ENCODE results near the gene PIEZO1.

PIEZO1 gene

GRCh38 chr16:88770461-88771293 lies 14.3 kb downstream of the PIEZO1 start:
- no peak for FAIRE-seq
- no peak for DNase-seq (ENCODE audit: extremely low spot score, insufficient read length, low read depth)

GRCh38 chr16:88769617-88770460 lies 15.2 kb downstream of the PIEZO1 start:
- FAIRE-seq: peak; percentile 65
- DNase-seq (ENCODE audit: extremely low spot score, insufficient read length, low read depth): no peak

GRCh38 chr16:88768071-88768783 lies 16.8 kb downstream of the PIEZO1 start:
- no peak for FAIRE-seq

GRCh38 chr16:88767546-88768070 lies 17.4 kb downstream of the PIEZO1 start:
- FAIRE-seq (no peak), DNase-seq (ENCODE audit: extremely low spot score, insufficient read length, low read depth) (no peak)

More at GRCh38 chr16:88768071-88768783, 16.8 kb downstream of the PIEZO1 start:
- no peak for DNase-seq (ENCODE audit: extremely low spot score, insufficient read length, low read depth)

- no peak for DNase-seq (ENCODE audit: extremely low spot score, insufficient read length, low read depth)
- no peak for FAIRE-seq
Observed at GRCh38 chr16:88766975-88767374, 18.0 kb downstream of the PIEZO1 start.

GRCh38 chr16:88764913-88765349 lies 20.1 kb downstream of the PIEZO1 start:
- DNase-seq (ENCODE audit: extremely low spot score, insufficient read length, low read depth) (no peak), FAIRE-seq (no peak)

- DNase-seq (ENCODE audit: extremely low spot score, insufficient read length, low read depth): no peak
- no peak for FAIRE-seq
Observed at GRCh38 chr16:88764080-88764479, 20.9 kb downstream of the PIEZO1 start.

- FAIRE-seq (no peak), DNase-seq (ENCODE audit: extremely low spot score, insufficient read length, low read depth) (no peak)
Observed at GRCh38 chr16:88763502-88764053, 21.4 kb downstream of the PIEZO1 start.

- no peak for DNase-seq (ENCODE audit: extremely low spot score, insufficient read length, low read depth)
- FAIRE-seq: no peak
Observed at GRCh38 chr16:88762941-88763340, 22.1 kb downstream of the PIEZO1 start.

GRCh38 chr16:88762258-88762870 lies 22.7 kb downstream of the PIEZO1 start:
- FAIRE-seq: no peak
- no peak for DNase-seq (ENCODE audit: extremely low spot score, insufficient read length, low read depth)

- no peak for FAIRE-seq
Observed at GRCh38 chr16:88761830-88762229, 23.2 kb downstream of the PIEZO1 start.

GRCh38 chr16:88761143-88761534 lies 23.9 kb downstream of the PIEZO1 start:
- DNase-seq (ENCODE audit: extremely low spot score, insufficient read length, low read depth) (no peak), FAIRE-seq (no peak)

More at GRCh38 chr16:88761830-88762229, 23.2 kb downstream of the PIEZO1 start:
- DNase-seq (ENCODE audit: extremely low spot score, insufficient read length, low read depth): no peak

GRCh38 chr16:88760424-88761142 lies 24.4 kb downstream of the PIEZO1 start:
- no peak for DNase-seq (ENCODE audit: extremely low spot score, insufficient read length, low read depth)
- FAIRE-seq: no peak

GRCh38 chr16:88759976-88760350 lies 25.1 kb downstream of the PIEZO1 start:
- FAIRE-seq (no peak), DNase-seq (ENCODE audit: extremely low spot score, insufficient read length, low read depth) (no peak)

GRCh38 chr16:88759245-88759975 lies 25.6 kb downstream of the PIEZO1 start:
- DNase-seq (ENCODE audit: extremely low spot score, insufficient read length, low read depth) (no peak), FAIRE-seq (no peak)

GRCh38 chr16:88758944-88759244 lies 26.1 kb downstream of the PIEZO1 start:
- FAIRE-seq (no peak), DNase-seq (ENCODE audit: extremely low spot score, insufficient read length, low read depth) (no peak)

- FAIRE-seq (no peak), DNase-seq (ENCODE audit: extremely low spot score, insufficient read length, low read depth) (no peak)
Observed at GRCh38 chr16:88758227-88758943, 26.6 kb downstream of the PIEZO1 start.
